Measurements from ENCODE around the gene MFAP4.
A peak's percentile ranks its signal among the peaks of the same experiment; 100 is the strongest.

MFAP4 gene

DNA sequence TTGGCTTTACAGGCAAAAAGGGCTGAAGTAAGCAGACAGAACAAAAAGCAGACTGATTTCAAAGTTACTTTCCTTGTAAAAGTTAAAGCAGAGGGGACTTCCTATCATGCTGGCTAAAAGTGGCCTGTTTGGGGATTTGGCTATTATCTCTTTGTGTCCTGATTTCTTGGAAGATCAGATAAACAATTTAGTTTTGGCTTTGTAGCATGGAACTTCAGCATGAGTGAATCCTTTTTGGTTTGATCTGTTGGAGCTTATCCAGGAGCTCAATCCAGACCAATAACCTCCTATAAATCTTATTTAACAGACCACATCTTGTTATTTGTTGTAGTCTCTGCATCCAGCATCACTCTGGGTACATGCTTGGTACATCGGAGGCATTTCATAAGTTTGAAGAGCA, 15.2 kb upstream of the MFAP4 start:
- TF ChIP-seq, protein P1, sequence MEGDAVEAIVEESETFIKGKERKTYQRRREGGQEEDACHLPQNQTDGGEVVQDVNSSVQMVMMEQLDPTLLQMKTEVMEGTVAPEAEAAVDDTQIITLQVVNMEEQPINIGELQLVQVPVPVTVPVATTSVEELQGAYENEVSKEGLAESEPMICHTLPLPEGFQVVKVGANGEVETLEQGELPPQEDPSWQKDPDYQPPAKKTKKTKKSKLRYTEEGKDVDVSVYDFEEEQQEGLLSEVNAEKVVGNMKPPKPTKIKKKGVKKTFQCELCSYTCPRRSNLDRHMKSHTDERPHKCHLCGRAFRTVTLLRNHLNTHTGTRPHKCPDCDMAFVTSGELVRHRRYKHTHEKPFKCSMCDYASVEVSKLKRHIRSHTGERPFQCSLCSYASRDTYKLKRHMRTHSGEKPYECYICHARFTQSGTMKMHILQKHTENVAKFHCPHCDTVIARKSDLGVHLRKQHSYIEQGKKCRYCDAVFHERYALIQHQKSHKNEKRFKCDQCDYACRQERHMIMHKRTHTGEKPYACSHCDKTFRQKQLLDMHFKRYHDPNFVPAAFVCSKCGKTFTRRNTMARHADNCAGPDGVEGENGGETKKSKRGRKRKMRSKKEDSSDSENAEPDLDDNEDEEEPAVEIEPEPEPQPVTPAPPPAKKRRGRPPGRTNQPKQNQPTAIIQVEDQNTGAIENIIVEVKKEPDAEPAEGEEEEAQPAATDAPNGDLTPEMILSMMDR (IDR thresholded peaks at IDR 0.05; ENCODE audit: extremely low read depth, missing control alignments), result no peak

DNA sequence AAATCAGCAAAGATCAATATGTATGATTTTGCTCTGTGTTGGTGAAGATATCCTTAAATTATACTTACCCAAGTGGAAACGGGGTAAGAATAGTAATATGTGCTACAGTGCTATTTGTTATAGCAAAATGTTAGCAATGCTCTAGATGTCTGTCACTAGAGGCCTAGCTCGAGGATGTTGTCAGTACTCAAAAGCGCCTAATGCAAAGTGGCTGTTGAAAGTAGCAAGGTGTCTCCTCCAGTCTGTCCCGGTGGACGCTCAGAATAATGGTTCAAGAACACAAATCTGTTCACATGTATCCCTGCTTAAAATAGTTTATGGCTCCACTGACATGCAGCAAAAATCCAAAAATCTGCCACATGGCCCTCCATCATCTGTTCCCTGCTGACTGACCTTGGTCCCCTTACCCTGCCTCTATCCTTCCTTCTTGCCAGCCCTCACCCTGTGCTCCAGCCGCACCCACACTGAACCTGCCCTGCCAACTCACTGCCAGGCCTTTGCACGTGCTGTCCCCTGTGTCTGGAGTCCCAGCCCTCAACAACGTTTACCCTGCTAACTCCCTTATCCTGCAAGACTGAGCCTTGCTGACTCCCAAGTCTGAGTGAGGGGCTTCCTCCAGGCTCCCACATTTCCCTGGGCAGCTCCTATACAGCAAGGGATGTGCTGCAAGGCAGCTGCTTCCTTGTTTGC, 14.5 kb upstream of the MFAP4 start:
- TF ChIP-seq, protein P1 (IDR thresholded peaks at IDR 0.05; ENCODE audit: extremely low read depth, missing control alignments), result no peak
- DNase-seq (ENCODE audit: low spot score), result no peak

More for the DNA sequence above, 15.2 kb upstream of the MFAP4 start:
- DNase-seq (ENCODE audit: low spot score), result no peak

DNA sequence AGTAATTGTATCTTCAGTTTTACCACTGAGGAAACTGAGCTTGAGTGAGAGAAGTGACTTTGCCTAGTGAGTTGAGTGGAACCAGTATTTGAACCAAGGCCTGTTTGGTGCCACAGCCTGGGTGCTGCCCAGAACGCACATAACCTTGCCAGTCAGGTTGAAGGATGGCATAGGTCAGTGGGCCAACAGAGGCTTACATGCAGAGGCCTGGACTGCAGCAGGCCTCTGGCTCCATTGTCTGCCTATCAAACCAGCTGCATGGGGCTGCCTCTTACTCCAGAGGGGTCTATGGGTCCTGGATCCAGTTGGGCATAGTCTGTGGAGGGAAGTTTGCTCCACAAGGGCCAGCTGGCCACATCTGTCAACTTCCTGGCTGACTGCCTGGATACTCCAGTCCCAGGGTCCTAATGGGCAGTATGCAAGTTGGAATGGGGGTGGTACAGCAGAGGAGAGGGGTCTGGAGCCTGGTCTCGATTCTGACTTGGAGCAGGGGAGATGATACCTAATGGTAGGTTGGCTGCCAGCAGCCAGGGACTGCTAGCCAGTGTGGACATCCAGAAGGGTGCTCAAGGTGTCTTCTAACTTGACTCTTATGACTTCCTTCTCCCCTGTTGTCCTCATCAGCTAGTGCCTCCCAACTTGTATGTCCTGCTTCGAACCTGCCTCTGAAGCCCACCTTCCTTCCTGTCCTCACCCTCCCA, 12.9 kb upstream of the MFAP4 start:
- TF ChIP-seq, protein P1 (IDR thresholded peaks at IDR 0.05; ENCODE audit: extremely low read depth, missing control alignments), result no peak
- no peak for DNase-seq (ENCODE audit: low spot score)

DNA sequence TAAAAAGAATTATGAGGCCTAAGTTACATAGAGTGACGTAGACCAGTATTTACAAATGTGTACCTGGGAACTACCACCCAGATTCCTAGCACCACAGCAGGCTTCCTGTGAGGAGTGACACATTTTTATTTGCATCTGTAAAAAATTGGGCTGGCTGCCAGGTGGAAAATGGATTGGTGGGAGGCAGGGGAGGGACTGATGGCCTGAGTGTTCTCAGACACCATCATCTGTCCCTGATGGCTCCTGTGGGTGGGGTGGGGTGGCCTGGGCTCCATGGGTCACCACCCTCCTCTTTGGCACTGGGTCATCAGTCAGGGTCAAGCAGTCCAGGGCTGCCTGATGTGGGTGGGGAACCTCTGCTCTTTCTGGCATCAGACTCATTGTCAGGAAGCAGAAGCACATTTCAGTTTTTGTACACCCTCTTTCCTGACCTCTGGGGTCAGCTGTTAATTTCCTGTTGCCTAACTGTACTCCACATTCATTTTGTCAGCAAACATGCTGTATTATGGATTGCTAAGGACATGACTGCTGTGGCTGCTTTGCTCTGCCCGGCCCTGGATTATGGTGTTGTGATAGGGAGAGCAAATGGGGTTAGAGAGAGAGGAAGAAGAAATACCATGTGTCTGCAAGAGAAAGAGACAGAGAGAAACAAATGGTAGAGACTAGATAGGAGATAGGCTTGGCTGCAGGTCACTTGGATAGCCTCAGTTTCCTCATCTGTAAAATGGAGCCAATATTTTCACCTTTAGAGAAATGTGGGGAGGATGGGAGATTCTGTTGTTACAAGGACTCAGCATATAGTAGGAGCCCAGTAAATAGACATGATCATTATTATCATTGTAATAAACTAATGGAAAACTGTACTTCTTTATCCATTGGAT, 11.6 kb upstream of the MFAP4 start:
- no peak for DNase-seq (ENCODE audit: low spot score)
- TF ChIP-seq, protein P1 (IDR thresholded peaks at IDR 0.05; ENCODE audit: extremely low read depth, missing control alignments), result no peak

DNA sequence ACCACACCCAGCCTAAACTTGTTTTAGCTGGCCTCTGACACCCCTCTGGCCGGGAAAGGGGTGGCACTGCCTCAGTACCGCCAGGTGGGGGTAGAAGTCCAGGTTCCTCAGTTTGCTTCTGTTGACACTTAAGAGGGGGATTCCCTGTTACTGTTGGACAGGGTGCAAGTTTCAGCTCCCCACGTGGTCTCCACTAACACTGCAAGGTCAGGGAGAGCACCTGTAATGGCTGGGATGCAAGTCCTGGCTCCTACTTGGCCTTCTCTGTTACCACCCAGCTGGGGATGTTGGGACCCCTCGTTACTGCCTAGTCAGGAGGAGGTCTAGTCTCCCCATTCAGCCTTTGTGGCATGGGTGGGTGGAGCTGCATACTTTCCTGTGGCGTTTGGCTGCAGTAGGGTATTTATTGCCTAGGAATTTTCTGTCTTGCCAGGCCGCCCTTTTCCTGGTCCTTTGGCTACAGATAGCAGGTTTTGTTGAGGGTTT, 10.6 kb upstream of the MFAP4 start:
- TF ChIP-seq, protein P1 (IDR thresholded peaks at IDR 0.05; ENCODE audit: extremely low read depth, missing control alignments), result peak; percentile 30
- DNase-seq (ENCODE audit: low spot score), result no peak

DNA sequence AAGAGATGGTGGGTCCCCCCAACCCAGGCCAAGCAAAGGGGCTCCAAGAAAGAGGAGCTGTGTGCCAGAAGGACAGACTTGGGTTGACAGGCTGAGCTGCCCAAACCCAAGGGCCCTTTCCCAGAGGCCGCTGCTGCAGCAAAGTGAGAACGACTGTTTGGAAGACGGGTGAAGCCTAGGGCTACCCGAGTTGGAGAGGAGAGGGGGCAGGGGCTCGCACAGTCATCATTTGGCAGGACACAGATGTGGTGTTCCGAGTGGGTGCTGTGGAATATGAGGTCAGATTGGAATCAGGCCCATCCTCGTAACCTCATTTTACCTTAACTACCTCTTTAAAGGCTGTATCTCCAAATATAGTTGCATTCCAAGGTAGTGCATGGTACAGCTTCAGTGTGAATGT, 5.3 kb upstream of the MFAP4 start:
- no peak for DNase-seq (ENCODE audit: low spot score)
- TF ChIP-seq, protein P1 (IDR thresholded peaks at IDR 0.05; ENCODE audit: extremely low read depth, missing control alignments), result no peak
